Stomach (tissue), 4 donors: ENCODE data around the gene ASTN2.

Source experiments
- CTCF ChIP-seq, 7 experiments: fragments of 450-650 bp in 4 of 7; fragments of 200-600 bp in 3 of 7; sonication (generic) in 3 of 7; IDR thresholded peaks; one replicate each; pipeline ENCODE4 v1.5.1; 2016 to 2019; ENCODE audit warnings: antibody characterized with exemption in 7 of 7, control low read depth in 2 of 7, mild to moderate bottlenecking in 1 of 7
- EP300 ChIP-seq: sonication (generic); formaldehyde crosslinking; IDR thresholded peaks from one replicate; pipeline ENCODE4 v1.6.1; 2017; ENCODE audit warnings: antibody characterized with exemption
- POLR2A ChIP-seq, 4 donors: fragments of 450-650 bp; IDR thresholded peaks; one replicate each; pipeline ENCODE4 v1.6.1; 2016; ENCODE audit warnings: antibody characterized with exemption in 4 of 4, control low read depth in 2 of 4, mild to moderate bottlenecking in 1 of 4, moderate library complexity in 1 of 4
- POLR2AphosphoS5 ChIP-seq, 3 donors: sonication (generic); formaldehyde crosslinking; IDR thresholded peaks; one replicate each; pipeline ENCODE4 v1.6.1; 2016; ENCODE audit warnings: antibody characterized with exemption in 3 of 3

DNA sequence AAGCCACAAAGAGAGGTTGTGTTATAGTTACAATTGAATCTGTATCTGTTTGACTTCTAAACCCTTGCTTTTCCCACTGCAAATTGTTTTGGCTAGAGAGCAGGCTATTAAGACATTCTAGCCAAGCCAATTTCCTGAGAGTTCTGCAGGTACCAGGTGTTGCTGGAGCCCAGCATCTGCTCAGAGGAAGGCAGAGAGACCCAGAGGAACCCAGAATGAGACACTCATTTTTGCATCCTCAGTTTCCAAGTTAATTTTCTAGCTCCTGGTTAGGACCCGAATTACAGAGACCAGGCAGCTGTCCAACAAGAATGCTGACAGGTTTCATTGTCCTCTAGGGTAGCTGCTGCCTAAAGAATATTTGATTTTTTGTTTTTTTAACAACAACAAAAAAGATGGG lies 461.6 kb downstream of the ASTN2 start:
- TF ChIP-seq POLR2A (IDR thresholded peaks at IDR 0.05): no peak
- TF ChIP-seq CTCF (IDR thresholded peaks at IDR 0.05): no peak
- no peak for TF ChIP-seq POLR2AphosphoS5 (IDR thresholded peaks at IDR 0.05)
- no peak for TF ChIP-seq EP300
